Measurements from ENCODE around the gene PLD2.
A peak's percentile ranks its signal among the peaks of the same experiment; 100 is the strongest.

PLD2 gene

GRCh38 chr17:4806777-4807604 lies at the start of gene PLD2 (continued):
- no peak for TF ChIP-seq OSR2 (tag by site-specific recombination; IDR thresholded peaks at IDR 0.05)
- no peak for TF ChIP-seq ZNF776 (tag by site-specific recombination; IDR thresholded peaks at IDR 0.05; ENCODE audit: borderline replicate concordance)
- TF ChIP-seq, protein P1, sequence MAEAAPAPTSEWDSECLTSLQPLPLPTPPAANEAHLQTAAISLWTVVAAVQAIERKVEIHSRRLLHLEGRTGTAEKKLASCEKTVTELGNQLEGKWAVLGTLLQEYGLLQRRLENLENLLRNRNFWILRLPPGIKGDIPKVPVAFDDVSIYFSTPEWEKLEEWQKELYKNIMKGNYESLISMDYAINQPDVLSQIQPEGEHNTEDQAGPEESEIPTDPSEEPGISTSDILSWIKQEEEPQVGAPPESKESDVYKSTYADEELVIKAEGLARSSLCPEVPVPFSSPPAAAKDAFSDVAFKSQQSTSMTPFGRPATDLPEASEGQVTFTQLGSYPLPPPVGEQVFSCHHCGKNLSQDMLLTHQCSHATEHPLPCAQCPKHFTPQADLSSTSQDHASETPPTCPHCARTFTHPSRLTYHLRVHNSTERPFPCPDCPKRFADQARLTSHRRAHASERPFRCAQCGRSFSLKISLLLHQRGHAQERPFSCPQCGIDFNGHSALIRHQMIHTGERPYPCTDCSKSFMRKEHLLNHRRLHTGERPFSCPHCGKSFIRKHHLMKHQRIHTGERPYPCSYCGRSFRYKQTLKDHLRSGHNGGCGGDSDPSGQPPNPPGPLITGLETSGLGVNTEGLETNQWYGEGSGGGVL (tag by site-specific recombination; IDR thresholded peaks at IDR 0.05), result no peak
- 0 out of 2 replicates have a peak, but pooled peaks have one; percentile 32 for TF ChIP-seq ZEB2 (tag by site-specific recombination; IDR thresholded peaks at IDR 0.05)
- 0 out of 2 replicates have a peak, but pooled peaks have one; percentile 10 for TF ChIP-seq IKZF3 (tag by site-specific recombination; IDR thresholded peaks at IDR 0.05)
- TF ChIP-seq ZNF555 (tag by site-specific recombination; conservative IDR thresholded peaks at IDR 0.05), result no peak
- TF ChIP-seq, protein P2, sequence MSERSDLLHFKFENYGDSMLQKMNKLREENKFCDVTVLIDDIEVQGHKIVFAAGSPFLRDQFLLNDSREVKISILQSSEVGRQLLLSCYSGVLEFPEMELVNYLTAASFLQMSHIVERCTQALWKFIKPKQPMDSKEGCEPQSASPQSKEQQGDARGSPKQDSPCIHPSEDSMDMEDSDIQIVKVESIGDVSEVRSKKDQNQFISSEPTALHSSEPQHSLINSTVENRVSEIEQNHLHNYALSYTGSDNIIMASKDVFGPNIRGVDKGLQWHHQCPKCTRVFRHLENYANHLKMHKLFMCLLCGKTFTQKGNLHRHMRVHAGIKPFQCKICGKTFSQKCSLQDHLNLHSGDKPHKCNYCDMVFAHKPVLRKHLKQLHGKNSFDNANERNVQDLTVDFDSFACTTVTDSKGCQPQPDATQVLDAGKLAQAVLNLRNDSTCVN (tag by site-specific recombination; optimal IDR thresholded peaks at IDR 0.05), result peak; percentile 61
- TF ChIP-seq ZFP41 (tag by site-specific recombination; IDR thresholded peaks at IDR 0.05; ENCODE audit: borderline replicate concordance), result no peak
- TF ChIP-seq, protein P3, sequence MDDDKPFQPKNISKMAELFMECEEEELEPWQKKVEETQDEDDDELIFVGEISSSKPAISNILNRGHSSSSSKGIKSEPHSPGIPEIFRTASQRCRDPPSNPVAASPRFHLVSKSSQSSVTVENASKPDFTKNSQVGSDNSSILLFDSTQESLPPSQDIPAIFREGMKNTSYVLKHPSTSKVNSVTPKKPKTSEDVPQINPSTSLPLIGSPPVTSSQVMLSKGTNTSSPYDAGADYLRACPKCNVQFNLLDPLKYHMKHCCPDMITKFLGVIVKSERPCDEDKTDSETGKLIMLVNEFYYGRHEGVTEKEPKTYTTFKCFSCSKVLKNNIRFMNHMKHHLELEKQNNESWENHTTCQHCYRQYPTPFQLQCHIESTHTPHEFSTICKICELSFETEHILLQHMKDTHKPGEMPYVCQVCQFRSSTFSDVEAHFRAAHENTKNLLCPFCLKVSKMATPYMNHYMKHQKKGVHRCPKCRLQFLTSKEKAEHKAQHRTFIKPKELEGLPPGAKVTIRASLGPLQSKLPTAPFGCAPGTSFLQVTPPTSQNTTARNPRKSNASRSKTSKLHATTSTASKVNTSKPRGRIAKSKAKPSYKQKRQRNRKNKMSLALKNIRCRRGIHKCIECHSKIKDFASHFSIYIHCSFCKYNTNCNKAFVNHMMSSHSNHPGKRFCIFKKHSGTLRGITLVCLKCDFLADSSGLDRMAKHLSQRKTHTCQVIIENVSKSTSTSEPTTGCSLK (tag by site-specific recombination; IDR thresholded peaks at IDR 0.05), result no peak
- TF ChIP-seq, protein P4, sequence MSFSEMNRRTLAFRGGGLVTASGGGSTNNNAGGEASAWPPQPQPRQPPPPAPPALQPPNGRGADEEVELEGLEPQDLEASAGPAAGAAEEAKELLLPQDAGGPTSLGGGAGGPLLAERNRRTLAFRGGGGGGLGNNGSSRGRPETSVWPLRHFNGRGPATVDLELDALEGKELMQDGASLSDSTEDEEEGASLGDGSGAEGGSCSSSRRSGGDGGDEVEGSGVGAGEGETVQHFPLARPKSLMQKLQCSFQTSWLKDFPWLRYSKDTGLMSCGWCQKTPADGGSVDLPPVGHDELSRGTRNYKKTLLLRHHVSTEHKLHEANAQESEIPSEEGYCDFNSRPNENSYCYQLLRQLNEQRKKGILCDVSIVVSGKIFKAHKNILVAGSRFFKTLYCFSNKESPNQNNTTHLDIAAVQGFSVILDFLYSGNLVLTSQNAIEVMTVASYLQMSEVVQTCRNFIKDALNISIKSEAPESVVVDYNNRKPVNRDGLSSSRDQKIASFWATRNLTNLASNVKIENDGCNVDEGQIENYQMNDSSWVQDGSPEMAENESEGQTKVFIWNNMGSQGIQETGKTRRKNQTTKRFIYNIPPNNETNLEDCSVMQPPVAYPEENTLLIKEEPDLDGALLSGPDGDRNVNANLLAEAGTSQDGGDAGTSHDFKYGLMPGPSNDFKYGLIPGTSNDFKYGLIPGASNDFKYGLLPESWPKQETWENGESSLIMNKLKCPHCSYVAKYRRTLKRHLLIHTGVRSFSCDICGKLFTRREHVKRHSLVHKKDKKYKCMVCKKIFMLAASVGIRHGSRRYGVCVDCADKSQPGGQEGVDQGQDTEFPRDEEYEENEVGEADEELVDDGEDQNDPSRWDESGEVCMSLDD (tag by site-specific recombination; IDR thresholded peaks at IDR 0.05), result peak; percentile 44; the same call in 1 of the 2 replicates
- peak; percentile 27; the same call in 1 of the 2 replicates for TF ChIP-seq ZBTB8A (tag by site-specific recombination; IDR thresholded peaks at IDR 0.05)
- TF ChIP-seq PATZ1 (tag by site-specific recombination; IDR thresholded peaks at IDR 0.05), result peak; percentile 57; the same call in 1 of the 2 replicates
- TF ChIP-seq, protein P5, sequence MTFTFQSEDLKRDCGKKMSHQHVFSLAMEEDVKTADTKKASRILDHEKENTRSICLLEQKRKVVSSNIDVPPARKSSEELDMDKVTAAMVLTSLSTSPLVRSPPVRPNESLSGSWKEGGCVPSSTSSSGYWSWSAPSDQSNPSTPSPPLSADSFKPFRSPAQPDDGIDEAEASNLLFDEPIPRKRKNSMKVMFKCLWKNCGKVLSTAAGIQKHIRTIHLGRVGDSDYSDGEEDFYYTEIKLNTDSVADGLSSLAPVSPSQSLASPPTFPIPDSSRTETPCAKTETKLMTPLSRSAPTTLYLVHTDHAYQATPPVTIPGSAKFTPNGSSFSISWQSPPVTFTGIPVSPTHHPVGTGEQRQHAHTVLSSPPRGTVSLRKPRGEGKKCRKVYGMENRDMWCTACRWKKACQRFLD (tag by site-specific recombination; IDR thresholded peaks at IDR 0.05), result no peak
- TF ChIP-seq ZNF677 (tag by site-specific recombination; IDR thresholded peaks at IDR 0.05), result no peak
- TF ChIP-seq ZBTB21 (tag by site-specific recombination; IDR thresholded peaks at IDR 0.05), result no peak

All from HEK293 (cell line).